PC-3 (cell line): ENCODE measurements around the gene UMAD1. TPM values are rescaled to one million over a fixed set of nuclear protein-coding genes. Genes with fewer than 3 reads are reported as not detected.

ENCODE experiments used
- ATAC-seq: fragments of 200-7000 bp; cut with Tn5 transposase; 2 replicates; pipeline ENCODE4 v1.9.1; 2020; ENCODE audit warnings: mild to moderate bottlenecking, moderate library complexity
- BruUV-seq: library from RNA; stranded (reverse); fragments of 400-500 nt; replicated peaks from 2 replicates; lab custom pipeline; 2021; lab: Mats Ljungman, UMichigan
- CTCF ChIA-PET: fragments of 300-600 bp; sonication (Branson Sonifier 250); formaldehyde crosslinking; loops from one replicate; lab custom pipeline; 2022; ENCODE audit warnings: antibody characterized with exemption; lab: Charles Lee
- POLR2A ChIA-PET: fragments of 300-600 bp; sonication (Branson Sonifier 250); formaldehyde crosslinking; loops from one replicate; lab custom pipeline; 2022; ENCODE audit warnings: antibody characterized with exemption; ENCODE audit not compliant: unreplicated experiment; lab: Charles Lee
- DNase-seq: peaks from one replicate; pipeline ENCODE4 v3.0.0-alpha.2; 2015
- H2AFZ ChIP-seq: fragments of 300-600 bp; sonication (generic); 2 replicates; pipeline ENCODE4 v1.6.0; 2016; ENCODE audit warnings: antibody characterized with exemption, low read length
- H3F3A ChIP-seq: fragments of 300-600 bp; sonication (generic); one replicate; pipeline ENCODE4 v1.6.0; 2017; ENCODE audit warnings: antibody characterized with exemption, low read length, control low read depth, mild to moderate bottlenecking; ENCODE audit not compliant: unreplicated experiment
- H3K27ac ChIP-seq: fragments of 300-600 bp; sonication (generic); 2 replicates; pipeline ENCODE4 v1.5.1; 2016; ENCODE audit warnings: mild to moderate bottlenecking, low read length
- H3K27me3 ChIP-seq: fragments of 300-600 bp; sonication (generic); 2 replicates; pipeline ENCODE4 v1.6.1; 2016; ENCODE audit warnings: low read length, mixed read lengths
- H3K36me3 ChIP-seq: fragments of 300-600 bp; sonication (generic); 2 replicates; pipeline ENCODE4 v1.6.1; 2016; ENCODE audit warnings: low read depth, mixed run types, low read length, mixed read lengths
- H3K4me1 ChIP-seq: fragments of 300-600 bp; sonication (generic); 2 replicates; pipeline ENCODE4 v1.5.1; 2016; ENCODE audit warnings: low read length; ENCODE audit not compliant: insufficient read depth
- H3K4me2 ChIP-seq: fragments of 300-600 bp; sonication (generic); 2 replicates; pipeline ENCODE4 v1.6.0; 2016; ENCODE audit warnings: low read length
- H3K4me3 ChIP-seq: fragments of 300-600 bp; sonication (generic); 2 replicates; pipeline ENCODE4 v1.5.1; 2016; ENCODE audit warnings: mild to moderate bottlenecking, low read length, mixed read lengths
- H3K79me2 ChIP-seq: fragments of 300-600 bp; sonication (generic); 2 replicates; pipeline ENCODE4 v1.6.1; 2017; ENCODE audit warnings: low read length, mixed read lengths
- H3K9ac ChIP-seq: fragments of 300-600 bp; sonication (generic); 2 replicates; pipeline ENCODE4 v1.6.0; 2016; ENCODE audit warnings: mild to moderate bottlenecking, low read length
- H3K9me2 ChIP-seq: fragments of 300-600 bp; sonication (generic); replicated peaks from 2 replicates; pipeline ENCODE4 v1.6.1; 2016; ENCODE audit warnings: mixed run types, low read length, mixed read lengths
- H3K9me3 ChIP-seq: fragments of 300-600 bp; sonication (generic); 2 replicates; pipeline ENCODE4 v1.6.1; 2016; ENCODE audit warnings: low read length, mixed read lengths
- H4K20me1 ChIP-seq: fragments of 300-600 bp; sonication (generic); 2 replicates; pipeline ENCODE4 v1.6.1; 2016; ENCODE audit warnings: low read length, mixed read lengths
- CTCF ChIP-seq: fragments of 300-600 bp; sonication (generic); conservative IDR thresholded peaks from 2 replicates; pipeline ENCODE4 v1.5.1; 2017; ENCODE audit warnings: antibody characterized with exemption, low read depth, mild to moderate bottlenecking, low read length
- EZH2 ChIP-seq: fragments of 300-600 bp; sonication (generic); IDR thresholded peaks from one replicate; pipeline ENCODE4 v1.6.1; 2017; ENCODE audit warnings: antibody characterized with exemption, mild to moderate bottlenecking, low read length; ENCODE audit not compliant: unreplicated experiment
- EZH2phosphoT487 ChIP-seq: fragments of 300-600 bp; sonication (generic); IDR thresholded peaks from 2 replicates; pipeline ENCODE4 v1.6.1; 2018; ENCODE audit warnings: mild to moderate bottlenecking, antibody characterized with exemption, low read length, borderline replicate concordance
- intact Hi-C: fragments of 100-400 bp; cut with micrococcal nuclease; formaldehyde crosslinking; loops from 2 replicates; pipeline ENCODE4 v1.9.0; 2023
- total RNA-seq: library from RNA; depleted of rRNA; stranded (reverse); fragments of >200 nt; gene quantifications from 2 replicates; pipeline ENCODE4 v1.2.3, GENCODE V29; 2014

The UMAD1 gene
- total RNA-seq, 1 experiment from 2014 or later, result 8.9 TPM

GRCh38 chr7:7707806-7708205 is 67.3 kb downstream of the UMAD1 start:
- H3K9ac ChIP-seq, result no peak overlapping the region
- H3K4me3 ChIP-seq, result no peak overlapping the region
- H2AFZ ChIP-seq, result no peak overlapping the region
- POLR2A ChIA-PET, result no interaction called here
- H3K79me2 ChIP-seq, result no peaks in the 10 kb centered on the region
- no peaks in the 10 kb centered on the region for H3K9me2 ChIP-seq
- CTCF ChIA-PET, result interaction anchor here (0.7 kb wide), 1 partner anchor 11 kb away, joined by 4 read pairs; no protein-coding TSS in a partner anchor
- H3K27me3 ChIP-seq, result no peaks in the 10 kb centered on the region
- BruUV-seq, result no TSS peak
- intact Hi-C loops, result no loop called here
- TF ChIP-seq EZH2 (no peak), EZH2phosphoT487 (no peak), CTCF (no peak)
- H3K9me3 ChIP-seq, result no peaks in the 10 kb centered on the region
- no peak overlapping the region for H3K27ac ChIP-seq
- ATAC-seq (no peak), DNase-seq (peak; percentile 2)
- no peaks in the 10 kb centered on the region for H4K20me1 ChIP-seq
- H3K36me3 ChIP-seq, result no peaks in the 10 kb centered on the region
- no peaks in the 10 kb centered on the region for H3K4me1 ChIP-seq
- H3K4me2 ChIP-seq, result no peak overlapping the region
- no peaks in the 10 kb centered on the region for H3F3A ChIP-seq

- no peaks in the 10 kb centered on the region for H3F3A ChIP-seq
- H3K9ac ChIP-seq, result no peak overlapping the region
- no peaks in the 10 kb centered on the region for H3K36me3 ChIP-seq
- ChIA-PET POLR2A (no interaction called here), CTCF (no interaction called here)
- H3K4me2 ChIP-seq, result no peak overlapping the region
- no peak overlapping the region for H2AFZ ChIP-seq
- no peak overlapping the region for H3K4me3 ChIP-seq
- H3K27ac ChIP-seq, result no peak overlapping the region
- no peaks in the 10 kb centered on the region for H3K79me2 ChIP-seq
- TF ChIP-seq EZH2phosphoT487, result no peak
- TF ChIP-seq CTCF, result no peak
- no peak for TF ChIP-seq EZH2
- no peaks in the 10 kb centered on the region for H4K20me1 ChIP-seq
- H3K9me3 ChIP-seq, result no peaks in the 10 kb centered on the region
- no peaks in the 10 kb centered on the region for H3K27me3 ChIP-seq
- no peaks in the 10 kb centered on the region for H3K4me1 ChIP-seq
- no TSS peak for BruUV-seq
- intact Hi-C loops, result no loop called here
- no peaks in the 10 kb centered on the region for H3K9me2 ChIP-seq
- ATAC-seq (no peak), DNase-seq (no peak)
These were observed 68.7 kb downstream of the UMAD1 start for GRCh38 chr7:7709291-7709690.

GRCh38 chr7:7710469-7710868 is 69.9 kb downstream of the UMAD1 start:
- Histone ChIP-seq H3K27me3 (no peaks in the 10 kb centered on the region), H2AFZ (no peak overlapping the region), H3K4me1 (no peaks in the 10 kb centered on the region), H3K9me2 (no peaks in the 10 kb centered on the region), H3F3A (no peaks in the 10 kb centered on the region), H4K20me1 (no peaks in the 10 kb centered on the region), H3K9me3 (no peaks in the 10 kb centered on the region), H3K36me3 (no peaks in the 10 kb centered on the region), H3K9ac (no peak overlapping the region), H3K27ac (no peak overlapping the region), H3K79me2 (no peaks in the 10 kb centered on the region), H3K4me2 (no peak overlapping the region), H3K4me3 (no peak overlapping the region)
- ChIA-PET CTCF (no interaction called here), POLR2A (no interaction called here)
- ATAC-seq (no peak), DNase-seq (no peak)
- BruUV-seq, result no TSS peak
- TF ChIP-seq EZH2phosphoT487 (no peak), CTCF (no peak), EZH2 (no peak)
- intact Hi-C loops, result no loop called here
